Measurements from ENCODE around the gene ALDH16A1.

The ALDH16A1 gene

DNA sequence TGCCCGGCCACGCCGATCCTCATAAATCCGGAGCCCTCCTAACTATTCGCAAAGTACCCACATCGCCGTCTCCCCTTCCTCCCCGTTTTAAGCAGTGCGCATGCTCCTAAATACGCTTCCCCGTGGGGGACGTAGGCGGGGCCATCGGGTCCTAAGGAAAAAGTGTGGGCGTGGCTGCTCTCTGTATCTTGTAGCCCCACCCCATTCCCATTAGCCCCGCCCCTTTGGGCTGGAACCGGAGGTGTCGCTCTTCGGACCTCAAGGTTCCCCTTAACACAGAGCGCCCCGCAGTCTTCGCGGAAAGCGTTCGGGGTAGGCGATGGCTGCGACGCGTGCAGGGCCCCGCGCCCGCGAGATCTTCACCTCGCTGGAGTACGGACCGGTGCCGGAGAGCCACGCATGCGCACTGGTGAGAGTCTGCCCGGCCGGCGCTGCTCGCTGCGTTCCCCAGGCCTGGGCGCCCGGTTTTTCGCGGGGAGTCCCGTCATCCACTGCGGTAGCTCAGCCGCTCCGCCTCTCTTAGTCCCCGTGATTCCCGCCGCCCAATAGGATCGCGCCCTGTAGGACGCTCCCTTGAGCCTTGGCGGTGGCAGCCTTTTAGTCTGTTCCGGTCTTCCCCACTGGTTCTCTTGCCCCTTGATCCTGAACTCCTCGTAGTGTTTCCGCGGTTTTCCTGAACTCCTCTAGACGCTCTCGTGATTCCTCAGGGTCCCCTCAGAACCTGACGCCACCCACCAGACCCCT is at the start of gene ALDH16A1:
TSS of gene ALDH16A1 (plus strand) at position 213 of the 744 bp plus-strand sequence. CDS start at position 320, 107 bp downstream.
- DNase-seq = peak; percentile 99

DNA sequence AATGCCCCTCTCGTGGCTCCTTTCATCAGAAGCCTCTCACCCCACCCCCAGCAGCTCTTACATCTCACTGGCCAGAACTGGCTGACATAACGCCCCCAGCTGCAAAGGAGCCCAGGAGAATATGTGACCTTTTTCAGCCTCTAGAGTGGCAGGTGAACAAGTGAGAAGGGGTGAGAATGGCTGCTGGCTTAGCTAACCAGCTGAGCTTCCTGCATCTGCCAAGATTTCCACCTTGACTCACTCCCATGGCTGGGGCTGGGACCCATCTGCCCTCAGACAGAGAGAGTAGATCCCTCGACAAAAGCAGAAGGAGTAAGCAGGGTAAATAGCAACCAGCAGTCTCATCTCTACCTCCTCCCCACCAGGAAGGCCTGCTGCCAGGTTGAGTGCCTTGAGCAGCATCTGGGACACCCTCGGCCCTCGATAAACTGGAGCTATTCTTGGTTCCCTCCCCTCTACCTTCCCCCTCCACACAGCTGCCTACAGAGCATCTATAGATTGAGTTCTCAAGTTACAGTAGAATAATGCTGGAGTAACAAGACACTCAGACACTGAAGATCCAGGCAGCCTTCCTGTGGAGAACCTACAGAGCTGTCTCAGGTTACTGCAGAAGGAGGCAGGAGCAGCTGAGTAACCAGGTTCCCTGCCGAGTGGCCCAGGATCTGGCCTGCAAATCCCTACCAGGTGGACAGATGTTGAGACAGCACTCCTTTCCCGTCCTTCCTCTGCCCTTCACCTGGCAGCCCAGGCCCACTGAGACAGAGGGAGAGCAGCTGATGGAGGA is 49.4 kb upstream of the ALDH16A1 start:
- DNase-seq = peak; percentile 99

DNA sequence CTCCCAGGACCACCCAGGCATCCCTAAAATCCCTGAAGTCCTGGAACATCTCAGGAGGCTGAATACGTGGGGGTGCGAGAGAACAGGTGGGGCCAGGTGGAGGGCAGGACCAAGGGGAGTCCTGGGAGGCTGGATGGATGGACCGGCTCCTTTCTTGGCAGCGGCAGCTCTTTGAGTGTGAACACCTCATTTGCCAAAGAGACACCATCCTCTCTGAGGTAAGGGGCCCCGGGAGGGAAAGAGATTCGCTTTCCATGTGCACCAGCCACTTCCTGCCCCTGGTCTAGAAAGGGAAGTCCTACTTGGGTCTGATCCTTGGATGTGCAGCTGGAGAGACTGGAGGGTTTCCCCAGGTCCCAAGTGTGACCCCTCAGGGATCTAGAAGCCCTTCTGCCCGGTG is 45.9 kb upstream of the ALDH16A1 start:
- DNase-seq = no peak

DNA sequence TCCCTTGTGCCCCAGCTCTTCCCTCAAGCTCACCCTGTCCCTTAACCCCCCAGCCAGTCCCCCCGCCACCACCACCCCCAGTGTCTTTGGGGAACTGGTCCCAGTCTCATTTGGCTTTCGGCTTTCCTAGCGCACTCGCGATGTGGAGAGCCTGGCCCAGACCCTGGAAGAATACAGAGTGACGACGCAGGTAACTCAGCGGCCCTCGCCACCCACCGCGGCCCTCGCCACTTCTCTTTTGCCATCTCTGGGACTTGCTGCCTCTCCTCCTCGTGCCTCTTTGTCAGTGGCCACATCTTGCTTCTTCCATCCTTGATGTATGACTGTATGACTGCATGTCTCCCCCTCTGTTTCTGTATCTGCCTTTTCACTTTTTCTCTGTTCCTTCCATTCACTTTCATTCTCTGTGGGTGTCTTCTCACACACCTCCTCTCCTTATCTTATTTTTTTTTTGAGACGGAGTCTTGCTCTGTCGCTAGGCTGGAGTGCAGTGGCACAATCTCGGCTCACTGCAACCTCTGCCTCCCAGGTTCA is 45.5 kb upstream of the ALDH16A1 start:
- DNase-seq = no peak

DNA sequence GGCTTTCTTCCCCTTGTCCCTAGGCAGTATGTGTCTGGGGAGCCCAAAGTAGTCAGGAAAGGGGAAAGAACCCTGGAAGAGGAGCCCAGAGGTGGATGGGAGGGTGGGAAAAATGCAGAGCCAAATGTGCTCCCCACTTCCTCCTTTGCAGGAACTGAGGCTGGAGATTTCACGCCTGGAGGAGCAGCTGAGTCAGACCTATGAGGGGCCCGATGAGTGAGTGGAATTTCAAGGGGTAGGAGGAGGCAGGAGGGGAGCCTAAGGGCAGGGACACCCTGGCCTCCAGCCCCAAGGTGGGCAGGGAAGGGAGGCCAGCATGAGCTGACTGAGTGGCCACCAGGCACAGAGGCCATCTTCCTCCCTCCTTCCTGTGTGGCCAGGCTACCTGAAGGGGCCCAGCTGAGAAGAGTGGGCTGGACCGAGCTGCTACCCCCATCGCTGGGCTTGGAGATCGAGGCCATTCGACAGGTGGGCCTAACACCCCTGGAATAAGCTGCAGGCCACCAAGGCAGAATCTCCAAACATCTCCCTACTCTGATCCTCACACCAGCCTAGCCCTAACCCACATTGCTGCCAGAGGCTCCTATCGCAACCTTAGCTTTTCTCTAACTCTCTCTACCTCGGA is 44.1 kb upstream of the ALDH16A1 start:
- no peak for DNase-seq

DNA sequence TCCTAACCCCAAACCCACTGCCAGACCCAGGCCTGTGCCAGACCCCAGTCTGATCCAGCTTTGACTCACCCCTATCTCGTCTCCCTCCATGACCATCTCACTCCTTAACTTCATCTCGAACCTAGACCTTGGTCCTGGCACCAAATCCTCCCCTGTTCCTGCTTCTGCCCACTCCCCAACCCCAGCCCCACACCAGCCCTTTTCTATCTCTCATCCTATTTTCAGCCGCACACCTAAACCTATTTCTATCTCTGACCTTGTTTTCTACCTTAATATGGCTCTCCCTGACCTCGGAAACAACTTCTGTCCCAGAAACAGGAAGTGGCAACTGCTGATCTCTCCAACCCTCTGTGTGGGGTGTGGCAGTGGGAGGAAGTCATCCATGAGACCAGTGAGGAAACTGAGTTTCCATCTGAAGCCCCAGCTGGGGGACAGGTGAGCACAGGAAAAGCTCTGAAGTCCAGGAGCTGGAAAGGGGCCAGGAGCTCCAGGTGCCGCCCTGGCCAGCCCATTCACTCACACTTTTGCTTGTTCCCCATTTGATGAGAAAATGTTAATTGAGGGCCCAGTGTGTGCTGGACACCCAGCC is 43.5 kb upstream of the ALDH16A1 start:
- DNase-seq = peak; percentile 57

DNA sequence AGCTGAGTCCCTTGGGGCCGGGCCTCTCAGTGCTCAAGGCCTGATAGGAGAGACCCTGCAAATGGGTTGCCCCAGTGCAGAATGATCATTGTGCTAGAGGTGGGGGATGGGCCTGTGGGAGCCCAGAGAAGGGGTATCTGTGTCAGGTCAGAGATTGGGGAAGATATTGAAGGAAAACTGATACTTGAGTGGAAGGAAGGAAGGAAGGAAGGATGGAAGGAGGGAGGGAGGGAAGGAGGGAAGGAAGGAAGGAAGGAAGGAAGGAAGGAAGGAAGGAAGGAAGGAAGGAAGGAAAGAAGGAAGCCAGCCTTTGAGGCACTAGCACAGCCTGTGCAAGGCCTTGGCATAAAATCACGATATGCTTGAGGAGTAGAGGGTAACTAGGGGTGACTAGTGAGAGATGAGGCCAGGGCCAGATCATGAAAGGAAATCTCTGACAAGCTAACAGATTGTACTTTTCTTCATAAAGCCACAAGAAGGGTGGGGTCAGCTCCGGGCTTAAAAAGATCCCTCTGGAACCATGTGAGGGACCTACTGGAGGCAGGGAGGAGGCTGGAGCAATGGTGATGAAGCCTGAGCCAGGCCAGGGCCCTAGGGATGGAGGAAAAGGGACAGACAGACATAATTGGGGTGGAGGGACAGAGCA is 41.2 kb upstream of the ALDH16A1 start:
- no peak for DNase-seq

DNA sequence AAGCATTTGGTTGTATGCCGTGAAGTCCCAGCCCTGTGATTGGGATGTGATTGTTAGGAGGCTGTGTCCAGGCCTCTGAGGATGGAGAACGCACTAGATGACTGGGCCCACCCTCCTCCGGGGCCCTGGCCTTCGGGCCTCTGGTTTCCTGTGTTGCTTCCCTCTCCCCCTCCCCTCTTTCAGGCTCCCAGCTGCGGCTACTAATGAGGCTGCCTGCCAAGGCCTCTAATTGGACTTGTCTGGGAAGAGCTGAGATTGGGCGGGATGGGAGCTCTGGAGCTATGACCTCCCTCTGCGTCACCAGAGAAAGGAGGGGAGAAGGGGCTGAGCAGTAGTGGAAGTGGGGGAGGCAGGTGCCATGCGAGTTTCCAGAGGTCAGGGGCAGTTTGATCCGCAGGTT is 39.7 kb upstream of the ALDH16A1 start:
- DNase-seq = peak; percentile 88

DNA sequence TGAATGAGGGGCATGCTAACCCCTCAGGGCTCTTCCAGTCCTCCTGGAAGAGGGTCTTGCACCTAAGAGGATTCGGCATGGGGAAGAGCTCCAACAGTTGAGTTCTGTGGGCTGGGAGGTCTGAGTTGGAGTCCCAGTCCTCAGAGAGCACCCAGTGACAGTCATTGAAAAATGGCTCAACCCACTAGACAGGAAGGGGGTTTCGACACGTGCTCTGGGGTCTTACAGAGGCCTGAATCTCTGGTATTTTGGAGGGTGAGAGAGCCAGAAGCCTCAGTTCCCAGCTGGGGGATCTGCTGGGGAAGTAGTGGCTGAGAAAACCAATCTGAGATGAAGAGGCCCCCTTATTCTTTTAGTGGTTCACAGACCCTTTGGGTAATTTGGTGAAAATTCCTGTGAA is 38.8 kb upstream of the ALDH16A1 start:
- no peak for DNase-seq

DNA sequence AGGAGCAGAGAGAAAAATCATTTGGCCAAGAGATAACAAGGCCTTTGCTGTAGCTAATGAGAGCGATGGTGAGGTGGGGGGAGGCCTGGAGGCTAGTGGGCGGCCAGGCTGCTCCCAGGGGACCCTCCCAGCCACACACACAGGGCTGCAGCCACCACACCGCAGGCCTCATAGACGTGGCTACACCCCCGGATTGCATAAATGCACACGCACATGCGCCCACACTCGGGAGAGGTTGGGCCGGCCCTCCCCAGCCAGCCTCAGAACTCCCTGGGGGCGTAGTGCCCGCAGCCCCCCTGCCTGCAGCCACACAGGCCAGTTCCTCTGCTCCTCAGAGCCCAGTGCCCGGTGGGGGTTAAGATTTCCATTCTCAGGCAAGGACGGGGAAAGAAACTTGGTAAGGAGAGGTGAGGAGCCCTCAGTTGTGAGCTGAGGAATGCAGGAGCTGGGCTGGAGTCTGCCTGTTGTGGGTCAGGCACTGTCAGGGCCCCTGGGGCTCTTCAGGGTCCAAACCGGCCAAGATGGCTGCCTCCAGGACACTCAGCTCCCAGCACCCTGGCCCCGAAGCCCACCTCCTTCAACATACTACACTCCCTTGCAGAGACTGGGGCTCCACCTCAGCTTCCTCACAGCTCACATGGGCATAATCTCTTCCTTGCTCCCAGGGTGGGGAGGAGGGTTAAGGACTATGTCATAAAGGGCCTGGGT is 37.8 kb upstream of the ALDH16A1 start:
- DNase-seq = no peak

DNA sequence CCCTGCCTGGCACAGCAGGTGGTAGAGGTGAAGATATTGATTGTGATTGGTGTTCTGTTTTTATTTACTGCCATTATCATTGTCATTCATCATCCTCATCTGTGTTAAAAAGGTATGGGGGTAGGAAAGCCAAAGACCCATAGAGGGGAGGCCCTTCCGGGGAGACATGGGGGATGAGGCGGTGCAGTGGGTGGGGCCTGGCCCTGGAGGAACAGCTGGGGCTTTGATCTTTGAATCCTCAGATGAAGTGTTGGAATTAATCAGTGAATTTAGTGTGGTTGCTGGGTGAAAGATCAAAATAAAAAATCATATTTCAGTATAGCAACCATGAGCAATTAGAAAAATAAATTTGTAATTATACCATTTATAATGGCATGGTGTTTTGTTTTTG is 37.2 kb upstream of the ALDH16A1 start:
- DNase-seq = no peak

DNA sequence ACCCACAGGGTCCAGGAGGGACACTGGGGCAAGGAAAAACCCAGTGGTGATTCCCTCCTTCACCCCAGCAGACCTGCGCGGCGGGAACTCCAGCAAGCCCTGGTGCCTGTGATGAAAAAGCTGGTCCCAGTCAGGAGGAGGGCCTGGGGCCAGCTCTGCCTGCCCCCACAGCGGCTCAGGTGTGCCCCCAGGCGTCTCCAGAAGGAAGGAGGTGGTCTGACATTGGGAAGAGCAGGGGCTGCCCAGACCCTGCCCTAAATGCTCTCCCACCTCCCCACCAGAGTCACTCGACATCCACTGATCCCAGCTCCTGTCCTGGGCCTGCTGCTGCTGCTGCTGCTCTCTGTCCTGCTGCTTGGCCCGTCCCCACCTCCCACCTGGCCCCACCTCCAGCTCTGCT is 35.9 kb upstream of the ALDH16A1 start:
- no peak for DNase-seq

DNA sequence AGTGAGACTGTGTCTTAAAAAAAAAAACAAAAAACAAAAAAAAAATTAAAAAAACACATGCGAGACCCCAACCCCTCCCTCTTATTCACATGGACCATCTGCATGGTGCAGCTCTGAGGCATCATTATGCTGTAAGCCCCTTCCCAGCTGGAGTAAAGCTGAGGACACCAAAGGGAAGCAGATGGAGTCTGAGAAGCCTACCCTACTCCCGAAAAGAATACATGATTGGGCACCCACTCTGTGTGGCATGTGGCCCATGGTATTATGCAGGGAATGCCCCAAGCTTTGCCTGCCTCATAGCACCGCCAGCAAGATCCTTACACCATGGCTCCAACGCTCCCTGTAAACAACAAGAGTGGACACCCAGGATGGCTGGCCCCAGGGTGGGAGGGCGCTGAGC is 34.5 kb upstream of the ALDH16A1 start:
- no peak for DNase-seq

DNA sequence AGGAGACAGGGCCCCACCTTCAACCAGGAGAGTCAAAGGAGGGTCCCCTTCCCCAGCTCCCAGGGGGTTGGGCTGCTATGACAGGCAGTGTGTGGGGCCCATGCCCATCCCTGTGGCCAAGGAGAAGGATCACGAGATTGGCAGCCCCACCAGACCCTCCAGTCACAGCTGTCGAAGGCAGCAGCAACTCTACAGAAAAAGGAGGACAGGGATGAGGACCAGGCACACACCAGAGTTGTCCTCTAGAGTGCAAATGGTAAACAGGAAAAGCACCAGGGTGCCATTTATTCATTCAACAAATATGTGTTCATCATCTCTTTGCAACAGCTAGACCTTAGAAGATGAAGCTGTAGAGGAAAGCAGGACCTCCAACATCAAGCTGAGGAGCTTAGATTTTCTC is 33.9 kb upstream of the ALDH16A1 start:
- DNase-seq = no peak

DNA sequence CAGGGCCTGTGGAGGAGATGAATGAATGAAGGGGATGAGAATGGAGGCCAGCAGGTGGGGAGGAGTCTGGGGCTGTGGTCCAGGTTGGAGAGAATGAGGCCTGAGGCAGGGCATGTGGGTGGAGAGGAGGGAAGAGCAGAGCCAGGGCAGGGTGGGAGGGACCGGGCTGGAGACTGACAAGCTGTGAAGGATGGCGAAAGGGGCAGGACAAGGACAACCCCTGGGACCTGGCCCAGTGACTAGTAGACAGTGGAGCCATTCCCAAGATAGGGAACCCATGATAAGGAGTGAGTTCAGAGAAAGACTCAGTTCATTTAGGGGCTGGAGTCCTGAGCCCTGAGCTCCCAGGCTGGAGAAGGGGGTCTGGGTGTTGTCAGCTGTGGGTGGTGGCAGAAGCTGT is 32.8 kb upstream of the ALDH16A1 start:
- no peak for DNase-seq

DNA sequence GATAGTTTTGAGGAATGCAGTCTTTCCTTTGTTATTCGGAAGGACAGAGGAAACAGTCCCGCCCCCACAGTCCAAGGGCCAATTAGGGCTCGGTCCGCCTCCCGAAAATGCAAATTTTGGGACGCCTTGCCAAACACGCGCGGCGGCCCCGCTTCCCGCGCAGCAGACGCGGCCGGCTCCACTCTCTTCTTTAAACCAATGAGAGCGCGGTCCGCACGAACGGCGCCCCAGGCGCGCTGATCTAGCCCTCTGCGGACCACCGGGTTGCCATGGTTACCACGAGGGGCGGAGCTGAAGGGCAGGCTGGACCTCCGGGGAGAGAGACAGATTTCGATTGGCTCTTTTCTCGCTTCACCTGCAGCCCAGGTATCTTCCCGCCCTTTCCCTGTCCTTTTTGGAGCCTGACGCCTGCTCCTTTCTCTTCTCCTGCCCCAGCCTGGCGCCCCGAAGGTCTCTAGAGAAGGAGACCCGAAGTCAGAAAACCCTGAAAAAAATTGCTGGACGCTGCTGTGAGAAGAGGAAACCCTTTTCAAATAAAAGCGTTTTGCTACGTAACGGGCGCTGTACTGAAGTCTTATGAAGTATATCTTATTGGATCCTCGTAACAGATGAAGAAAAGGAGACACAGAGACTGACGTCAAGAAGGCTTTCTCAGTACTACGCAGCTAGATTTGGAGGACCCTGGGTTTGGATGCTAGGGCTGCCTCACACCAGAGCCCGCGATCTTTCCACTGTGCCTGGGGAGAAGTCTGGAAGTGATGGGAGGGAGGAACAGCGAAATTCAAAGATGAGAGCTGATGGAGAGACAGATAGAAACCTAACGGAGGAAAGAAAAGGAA is 31.8 kb upstream of the ALDH16A1 start:
- peak; percentile 89 for DNase-seq

DNA sequence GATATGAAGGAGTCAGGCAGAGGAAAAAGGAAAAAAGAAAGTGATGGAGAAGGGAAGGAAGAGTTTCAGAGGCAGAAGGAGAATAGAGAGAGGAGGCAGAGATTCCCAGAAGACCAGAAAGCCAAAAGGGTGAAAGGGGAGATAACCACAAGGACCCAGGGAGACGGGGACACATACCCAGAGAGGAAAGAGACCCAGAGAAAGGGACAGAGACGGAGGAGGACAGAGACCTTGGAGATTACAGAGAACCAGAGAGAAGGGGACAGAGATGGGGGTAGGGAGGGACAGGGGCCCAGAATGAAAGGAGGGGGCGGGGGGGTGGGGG is 31.2 kb upstream of the ALDH16A1 start:
- no peak for DNase-seq

DNA sequence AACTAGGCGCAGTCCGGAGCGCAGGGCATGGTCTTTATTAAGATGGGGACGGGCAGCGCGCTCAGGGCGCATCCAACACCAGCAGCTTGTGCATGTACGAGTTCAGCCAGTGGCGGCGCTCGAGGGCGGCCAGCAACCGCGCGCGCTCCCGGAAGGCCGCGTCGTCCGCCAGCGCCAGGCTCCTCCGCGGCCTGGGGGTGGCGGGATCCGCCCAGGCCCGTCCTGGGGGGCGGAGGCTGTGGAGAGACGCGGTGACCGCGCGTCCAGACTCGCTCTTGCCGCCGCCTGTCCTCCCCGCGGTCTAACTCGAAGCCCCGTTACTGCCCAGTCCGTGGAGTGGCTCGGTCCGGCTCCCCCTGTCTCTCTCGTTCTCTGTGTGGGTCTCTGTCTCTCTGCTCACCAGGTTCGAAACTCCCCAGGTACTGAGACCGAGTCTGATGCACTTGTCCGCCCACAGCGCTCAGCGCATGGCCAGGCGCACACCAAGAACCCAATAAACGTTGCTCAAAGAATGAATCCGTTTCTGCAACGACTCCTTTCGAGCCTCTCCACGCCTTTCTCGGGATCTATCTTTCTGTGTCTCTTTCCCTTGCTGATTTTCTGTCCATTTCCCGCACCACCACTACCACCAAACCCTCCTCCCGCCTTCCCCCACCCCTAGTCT is 30.5 kb upstream of the ALDH16A1 start:
- peak; percentile 58 for DNase-seq

DNA sequence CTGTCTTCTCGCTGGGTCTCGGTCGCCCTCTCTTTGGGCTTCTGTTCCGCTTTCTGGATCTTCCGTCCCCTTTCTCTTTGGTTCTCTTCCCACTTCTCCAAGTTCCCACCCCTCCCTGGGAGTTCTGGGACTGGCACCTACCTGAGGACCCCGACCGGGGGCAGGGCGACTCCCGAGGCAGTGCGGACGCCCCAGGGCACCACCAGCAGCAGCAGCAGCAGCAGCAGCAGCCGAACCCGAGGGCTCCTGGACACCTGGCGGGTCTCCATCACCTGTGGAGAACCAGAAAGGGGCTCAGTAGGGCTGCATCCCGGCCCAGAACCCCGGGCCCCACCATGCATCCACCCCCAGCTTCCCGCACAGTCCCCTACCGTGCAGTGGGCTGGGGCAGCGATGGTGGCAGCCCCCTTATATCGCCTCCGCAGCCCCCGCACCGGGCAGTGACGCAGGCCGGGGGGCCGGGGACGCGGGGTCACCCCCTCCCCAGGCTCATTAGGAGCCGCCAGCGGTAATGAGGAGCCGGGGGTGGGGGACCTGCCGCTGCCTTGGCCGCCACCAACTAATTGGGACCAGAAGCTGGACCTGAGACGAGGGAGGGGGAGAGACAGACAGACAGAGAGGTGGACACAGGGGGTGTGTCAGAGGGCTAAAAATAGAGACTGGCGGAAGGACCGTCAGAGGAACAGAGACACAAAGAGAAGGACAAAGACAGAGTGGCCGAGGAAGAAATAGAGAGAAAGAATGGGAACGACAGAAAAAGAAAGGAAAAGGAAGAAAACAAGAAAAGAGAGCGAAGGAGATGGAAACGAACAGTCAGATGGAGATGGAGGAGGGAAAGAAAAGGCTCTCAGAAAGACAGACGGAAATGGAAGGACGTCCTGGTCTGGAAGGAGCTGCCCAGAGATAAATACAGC is 29.7 kb upstream of the ALDH16A1 start, which contains the start of gene PTH2:
TSS of gene PTH2 (minus strand) at position 371 of the 914 bp plus-strand sequence. CDS start at position 269, 102 bp downstream.
- peak; percentile 30 for DNase-seq

DNA sequence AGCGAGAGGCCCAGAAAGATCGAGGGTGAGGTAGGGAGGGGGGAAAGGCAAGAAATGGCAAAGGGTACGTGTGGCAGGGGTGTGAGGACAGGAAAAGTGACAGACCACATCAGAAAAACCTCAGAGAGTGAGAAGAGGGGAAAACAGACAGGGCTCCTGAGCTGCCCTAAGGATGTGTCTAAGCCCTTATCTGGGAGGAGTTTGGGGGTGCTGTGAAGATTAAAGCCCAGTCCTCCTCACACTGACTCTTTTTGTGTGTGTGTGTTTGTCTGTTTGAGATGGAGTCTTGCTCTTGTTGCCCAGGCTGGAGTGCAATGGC is 29.1 kb upstream of the ALDH16A1 start:
- DNase-seq = no peak
